Loucy (cell line): ENCODE results near the gene NDUFS7.

Source experiments
- EZH2phosphoT487 ChIP-seq: fragments of 200-600 bp; IDR thresholded peaks from 2 replicates; pipeline ENCODE4 v1.6.1; 2018; ENCODE audit warnings: antibody characterized with exemption, mild to moderate bottlenecking, moderate library complexity, borderline replicate concordance
- TF ChIP-seq, protein P1 (sequence below): fragments of 200-600 bp; sonication (generic); conservative IDR thresholded peaks from 2 replicates; pipeline ENCODE4 v1.5.1; 2014; ENCODE audit warnings: mild to moderate bottlenecking, antibody characterized with exemption, low read length

GRCh38 chr19:1435378-1435989 is 51.8 kb downstream of the NDUFS7 start:
- TF ChIP-seq, protein P1, sequence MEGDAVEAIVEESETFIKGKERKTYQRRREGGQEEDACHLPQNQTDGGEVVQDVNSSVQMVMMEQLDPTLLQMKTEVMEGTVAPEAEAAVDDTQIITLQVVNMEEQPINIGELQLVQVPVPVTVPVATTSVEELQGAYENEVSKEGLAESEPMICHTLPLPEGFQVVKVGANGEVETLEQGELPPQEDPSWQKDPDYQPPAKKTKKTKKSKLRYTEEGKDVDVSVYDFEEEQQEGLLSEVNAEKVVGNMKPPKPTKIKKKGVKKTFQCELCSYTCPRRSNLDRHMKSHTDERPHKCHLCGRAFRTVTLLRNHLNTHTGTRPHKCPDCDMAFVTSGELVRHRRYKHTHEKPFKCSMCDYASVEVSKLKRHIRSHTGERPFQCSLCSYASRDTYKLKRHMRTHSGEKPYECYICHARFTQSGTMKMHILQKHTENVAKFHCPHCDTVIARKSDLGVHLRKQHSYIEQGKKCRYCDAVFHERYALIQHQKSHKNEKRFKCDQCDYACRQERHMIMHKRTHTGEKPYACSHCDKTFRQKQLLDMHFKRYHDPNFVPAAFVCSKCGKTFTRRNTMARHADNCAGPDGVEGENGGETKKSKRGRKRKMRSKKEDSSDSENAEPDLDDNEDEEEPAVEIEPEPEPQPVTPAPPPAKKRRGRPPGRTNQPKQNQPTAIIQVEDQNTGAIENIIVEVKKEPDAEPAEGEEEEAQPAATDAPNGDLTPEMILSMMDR, result no peak
- TF ChIP-seq EZH2phosphoT487, result no peak
